CD4-positive, CD25-positive, alpha-beta regulatory T cell (primary cell): ENCODE measurements around the gene SPSB2. TPM values are rescaled to one million over a fixed set of nuclear protein-coding genes. Genes with fewer than 3 reads are reported as not detected.
"Not testable (repeated sequence)": the region's sequence is repeated elsewhere in the genome, so short reads cannot be mapped to it uniquely, and the experiment has no call there.

Experiments used
- ATAC-seq, 2 donors: fragments of 150-1000 bp; cut with Tn5 transposase; one replicate each; pipeline ENCODE4 v1.10.0; 2021; ENCODE audit warnings: low read depth in 2 of 2, moderate number of reproducible peaks in 2 of 2, moderate library complexity in 1 of 2
- DNase-seq, 3 donors: peaks; one replicate each; pipeline versions ENCODE4 v3.0.0 to v3.0.0-alpha.2; 2012 to 2022; ENCODE audit warnings: mixed read lengths in 1 of 3
- H3K27ac ChIP-seq: one replicate; pipeline ENCODE4 v1.7.0; 2013; ENCODE audit warnings: mild to moderate bottlenecking, low read length; ENCODE audit not compliant: insufficient read depth, poor library complexity, severe bottlenecking
- H3K27me3 ChIP-seq: one replicate; pipeline ENCODE4 v1.7.0; 2013; ENCODE audit warnings: low read length; ENCODE audit not compliant: control insufficient read depth, insufficient read depth
- H3K36me3 ChIP-seq: one replicate; pipeline ENCODE4 v1.7.0; 2013; ENCODE audit warnings: mild to moderate bottlenecking, low read length, moderate library complexity; ENCODE audit not compliant: control insufficient read depth, insufficient read depth
- H3K4me1 ChIP-seq: 2 replicates; pipeline ENCODE4 v1.7.0; 2013; ENCODE audit warnings: mild to moderate bottlenecking, low read length; ENCODE audit not compliant: insufficient read depth, control insufficient read depth, poor library complexity, severe bottlenecking
- H3K4me3 ChIP-seq: one replicate; pipeline ENCODE4 v1.7.0; 2013; ENCODE audit warnings: low read depth, mild to moderate bottlenecking, low read length, moderate library complexity
- H3K9me3 ChIP-seq, 2 experiments: 1 replicate in 1 of 2; 2 replicates in 1 of 2; pipeline ENCODE4 v1.7.0; 2013; ENCODE audit warnings: low read length in 2 of 2, mild to moderate bottlenecking in 1 of 2, moderate library complexity in 1 of 2; ENCODE audit not compliant: control insufficient read depth in 2 of 2
- H3K27ac Mint-ChIP-seq, 3 donors: one replicate each; pipeline ENCODE4 v1.8.0; 2020 to 2022; ENCODE audit warnings: mild to moderate bottlenecking in 3 of 3, mixed read lengths in 3 of 3, moderate library complexity in 2 of 3
- H3K27me3 Mint-ChIP-seq: one replicate; pipeline ENCODE4 v1.8.0; 2022; ENCODE audit warnings: mild to moderate bottlenecking, mixed read lengths
- H3K36me3 Mint-ChIP-seq: one replicate; pipeline ENCODE4 v1.8.0; 2020; ENCODE audit warnings: mixed read lengths
- H3K4me1 Mint-ChIP-seq, 4 donors: one replicate each; pipeline ENCODE4 v1.8.0; 2020 to 2022; ENCODE audit warnings: mixed read lengths in 4 of 4, mild to moderate bottlenecking in 1 of 4
- H3K4me3 Mint-ChIP-seq, 4 donors: one replicate each; pipeline ENCODE4 v1.8.0; 2020 to 2022; ENCODE audit warnings: mild to moderate bottlenecking in 4 of 4, mixed read lengths in 4 of 4, moderate library complexity in 3 of 4
- H3K9me3 Mint-ChIP-seq, 7 donors: one replicate each; pipeline ENCODE4 v1.8.0; 2020 to 2022; ENCODE audit warnings: mixed read lengths in 7 of 7, mild to moderate bottlenecking in 3 of 7, moderate library complexity in 2 of 7
- polyA plus RNA-seq, 4 donors: library from polyadenylated mRNA; unstranded; fragments of 300-500 nt; fragmentation: Illumina TruSeq; gene quantifications; one replicate each; pipeline ENCODE4 v1.2.3, GENCODE V29; 2021
- total RNA-seq: library from RNA; stranded (reverse); gene quantifications from one replicate; pipeline ENCODE4 v1.2.3, GENCODE V29; 2022

Gene SPSB2
- total and polyA plus RNA-seq, 5 donors from 2014 or later: 8.0 to 19.2 (median 12.4) TPM

DNA sequence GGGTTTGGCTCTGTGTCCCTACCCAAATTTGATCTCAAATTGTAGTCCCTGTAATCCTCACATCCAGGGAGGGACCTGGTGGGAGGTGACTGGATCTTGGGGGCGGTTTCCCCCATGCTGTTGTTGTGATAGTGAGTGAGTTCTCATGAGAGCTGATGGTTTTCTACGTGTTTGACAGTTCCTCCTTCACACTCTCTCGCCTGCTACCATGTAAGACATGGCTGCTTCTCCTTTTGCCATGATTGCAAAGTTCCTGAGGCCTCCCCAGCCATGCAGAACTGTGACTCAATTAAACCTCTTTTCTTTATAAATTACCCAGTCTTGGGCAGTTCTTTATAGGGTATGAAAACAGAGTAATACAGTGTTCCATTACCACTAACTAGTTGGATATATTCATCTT, 21.2 kb upstream of the SPSB2 start:
- no peaks in the 10 kb centered on the region for H3K9me3 ChIP-seq
- Mint-ChIP-seq H3K27me3 (no peaks in the 10 kb centered on the region), H3K9me3 (no peaks in the 10 kb centered on the region), H3K27ac (no peak overlapping the region), H3K4me1 (peaks cover 4 to 19% (median 12%) of the 10 kb centered on the region in 4 donors), H3K4me3 (peak overlapping the region in 1 of 4 donors; percentile 71), H3K36me3 (no peaks in the 10 kb centered on the region)
- H3K27me3 ChIP-seq: no peaks in the 10 kb centered on the region
- no peak for DNase-seq
- peaks cover 12% of the 10 kb centered on the region for H3K4me1 ChIP-seq
- no peaks in the 10 kb centered on the region for H3K36me3 ChIP-seq
- no peak overlapping the region for H3K4me3 ChIP-seq
- H3K27ac ChIP-seq: no peak overlapping the region
- no peak for ATAC-seq

DNA sequence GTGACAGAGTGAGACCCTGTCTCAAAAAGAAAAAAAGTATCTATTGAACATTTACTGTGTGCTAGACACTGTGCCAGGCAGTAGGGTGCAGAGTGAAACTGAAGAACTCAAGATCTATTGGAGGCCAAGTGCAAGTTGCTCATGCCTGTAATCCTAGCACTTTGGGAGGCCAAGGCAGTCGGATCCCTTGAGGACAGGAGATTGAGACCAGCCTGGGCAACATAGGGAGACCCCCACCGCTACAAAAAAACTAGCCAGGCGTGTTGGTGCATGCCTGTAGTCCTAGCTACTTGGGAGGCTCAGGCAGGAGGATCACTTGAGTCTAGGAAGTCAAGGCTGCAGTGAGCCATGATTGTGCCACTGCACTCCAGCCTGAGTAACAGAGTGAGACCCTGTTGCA, 19.6 kb upstream of the SPSB2 start:
- not testable (repeated sequence) for DNase-seq, H3K36me3 Mint-ChIP-seq, H3K27me3 ChIP-seq, H3K36me3 ChIP-seq, H3K9me3 ChIP-seq, H3K9me3 Mint-ChIP-seq, H3K27me3 Mint-ChIP-seq, H3K4me3 ChIP-seq, H3K27ac ChIP-seq, ATAC-seq
- peak overlapping the region in 3 of 4 donors; percentile 7 to 86 (median 41) for H3K4me3 Mint-ChIP-seq
- H3K27ac Mint-ChIP-seq: peak overlapping the region in 1 of 3 donors; percentile 91
- peaks cover 12% of the 10 kb centered on the region for H3K4me1 ChIP-seq
- H3K4me1 Mint-ChIP-seq: peaks cover 4 to 19% (median 12%) of the 10 kb centered on the region in 4 donors

DNA sequence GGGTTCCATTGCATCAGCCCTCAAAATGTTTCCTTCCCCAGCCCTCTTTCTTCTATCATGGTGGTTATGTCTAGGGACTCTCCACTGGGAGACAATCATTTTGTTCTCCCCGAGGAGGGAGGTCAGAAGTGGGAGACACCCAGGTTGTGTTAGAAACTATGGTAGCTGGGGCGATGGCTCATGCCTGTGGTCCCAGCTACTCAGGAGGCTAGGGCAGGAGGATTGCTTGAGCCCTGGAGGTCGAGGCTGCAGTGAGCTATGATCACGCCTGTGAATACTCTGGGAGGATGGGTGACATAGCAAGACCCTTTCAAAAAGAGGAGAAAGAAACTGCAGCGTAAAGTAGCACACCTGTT, 18.5 kb upstream of the SPSB2 start:
- no peak for DNase-seq
- H3K9me3 Mint-ChIP-seq: no peaks in the 10 kb centered on the region

DNA sequence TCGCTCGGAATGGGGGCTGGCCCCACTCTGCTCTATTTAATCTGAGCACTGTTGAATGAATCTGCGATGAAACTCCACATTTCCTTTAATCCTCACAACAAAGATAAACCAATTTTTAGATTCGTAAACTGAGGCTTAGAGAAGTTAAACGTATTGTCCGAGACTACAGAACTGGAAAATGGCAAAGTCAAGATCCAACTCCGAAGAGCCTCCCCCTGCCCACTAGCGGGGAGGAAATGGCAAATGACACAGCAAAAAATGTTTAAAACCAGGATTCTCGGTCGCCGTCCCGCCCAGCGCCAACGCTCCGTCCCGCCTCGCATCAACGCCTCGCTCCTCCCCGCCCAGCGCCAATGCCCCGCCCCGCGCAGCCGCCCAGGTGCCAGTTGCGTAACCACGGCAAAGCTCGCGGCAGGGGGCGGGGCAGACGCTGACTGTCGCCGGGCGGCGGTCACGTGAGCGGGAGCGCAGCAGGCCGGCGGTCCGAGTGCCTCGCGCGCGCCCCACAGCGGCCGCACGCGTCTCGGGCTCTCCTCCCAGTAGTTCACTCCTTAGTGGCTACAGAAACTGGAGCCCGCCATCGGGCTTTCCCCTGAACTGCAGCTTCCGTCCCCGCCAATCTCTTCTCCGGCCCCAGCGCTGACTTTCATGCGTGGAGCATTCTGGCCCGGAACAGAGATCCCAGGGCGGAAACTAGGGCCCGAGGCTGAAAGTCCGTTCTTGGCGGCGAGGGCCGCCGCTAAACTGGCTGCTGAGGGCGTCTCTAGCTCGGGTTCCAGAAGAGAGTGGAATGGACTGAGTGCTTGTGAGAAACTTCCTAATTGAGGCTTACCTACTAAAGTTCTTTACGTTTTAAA, 17.9 kb upstream of the SPSB2 start:
- H3K27me3 ChIP-seq: no peaks in the 10 kb centered on the region
- H3K4me3 ChIP-seq: peak overlapping the region; percentile 92
- Mint-ChIP-seq H3K9me3 (no peaks in the 10 kb centered on the region), H3K36me3 (no peaks in the 10 kb centered on the region), H3K27ac (peak overlapping the region; percentile 60 to 95 (median 91)), H3K27me3 (no peaks in the 10 kb centered on the region), H3K4me3 (peak overlapping the region; percentile 85 to 97 (median 86)), H3K4me1 (peaks cover 4 to 19% (median 12%) of the 10 kb centered on the region in 4 donors)
- H3K9me3 ChIP-seq: no peaks in the 10 kb centered on the region
- ATAC-seq: peak; percentile 96 to 97
- no peaks in the 10 kb centered on the region for H3K36me3 ChIP-seq
- peak; percentile 98 for DNase-seq
- peaks cover 12% of the 10 kb centered on the region for H3K4me1 ChIP-seq
- peak overlapping the region; percentile 93 for H3K27ac ChIP-seq

More for the DNA sequence above, 18.5 kb upstream of the SPSB2 start:
- peak overlapping the region; percentile 17 to 95 (median 91) for H3K27ac Mint-ChIP-seq
- no peaks in the 10 kb centered on the region for H3K36me3 Mint-ChIP-seq
- no peak for ATAC-seq
- Histone ChIP-seq H3K36me3 (no peaks in the 10 kb centered on the region), H3K9me3 (no peaks in the 10 kb centered on the region), H3K4me3 (peak overlapping the region; percentile 92), H3K27ac (peak overlapping the region; percentile 93), H3K4me1 (peaks cover 12% of the 10 kb centered on the region), H3K27me3 (no peaks in the 10 kb centered on the region)
- H3K27me3 Mint-ChIP-seq: no peaks in the 10 kb centered on the region
- H3K4me1 Mint-ChIP-seq: peaks cover 4 to 19% (median 12%) of the 10 kb centered on the region in 4 donors
- peak overlapping the region; percentile 85 to 97 (median 86) for H3K4me3 Mint-ChIP-seq

DNA sequence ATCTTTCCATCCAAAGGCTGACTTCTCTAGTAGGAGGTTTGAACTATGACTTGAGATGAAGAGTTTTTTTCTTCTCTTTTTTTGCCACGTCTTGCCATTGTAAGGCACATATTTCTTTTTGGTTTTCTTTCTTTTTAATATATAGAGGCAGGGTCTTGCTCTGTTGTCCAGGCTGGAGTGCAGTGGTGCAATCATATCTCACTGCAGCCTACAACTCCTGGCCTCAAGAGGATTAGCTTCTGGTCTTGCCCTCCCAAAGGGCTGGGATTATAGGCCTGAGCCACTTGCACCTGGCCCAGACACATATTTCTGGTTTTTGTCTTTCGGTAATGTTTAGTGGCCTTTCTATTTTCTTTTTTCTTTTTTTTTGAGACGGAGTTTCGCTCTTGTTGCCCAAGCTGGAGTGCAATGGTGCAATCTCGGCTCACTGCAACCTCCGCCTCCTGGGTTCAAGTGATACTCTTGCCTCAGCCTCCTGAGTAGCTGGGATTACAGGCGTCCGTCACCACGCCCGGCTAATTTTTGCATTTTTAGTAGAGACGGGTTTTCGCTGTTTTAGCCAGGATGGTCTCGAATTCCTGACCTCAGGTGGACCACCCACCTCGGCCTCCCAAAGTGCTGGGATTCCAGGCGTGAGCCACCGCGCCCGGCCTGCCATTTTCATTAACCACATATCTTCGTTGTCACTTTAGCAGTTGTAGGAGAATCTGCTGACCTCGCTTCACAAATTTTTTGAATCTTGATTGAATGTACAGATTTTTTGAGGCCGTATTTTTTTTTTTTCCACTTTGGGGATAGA, 16.9 kb upstream of the SPSB2 start:
- not testable (repeated sequence) for H3K9me3 ChIP-seq, DNase-seq, H3K27me3 ChIP-seq, H3K36me3 Mint-ChIP-seq, ATAC-seq, H3K9me3 Mint-ChIP-seq, H3K36me3 ChIP-seq, H3K27me3 Mint-ChIP-seq
- Histone ChIP-seq H3K4me1 (peaks cover 12% of the 10 kb centered on the region), H3K4me3 (peak overlapping the region; percentile 86), H3K27ac (peak overlapping the region; percentile 93)
- Mint-ChIP-seq H3K4me3 (peak overlapping the region; percentile 43 to 86 (median 82)), H3K4me1 (peaks cover 4 to 21% (median 12%) of the 10 kb centered on the region in 4 donors), H3K27ac (peak overlapping the region; percentile 60 to 95 (median 91))

DNA sequence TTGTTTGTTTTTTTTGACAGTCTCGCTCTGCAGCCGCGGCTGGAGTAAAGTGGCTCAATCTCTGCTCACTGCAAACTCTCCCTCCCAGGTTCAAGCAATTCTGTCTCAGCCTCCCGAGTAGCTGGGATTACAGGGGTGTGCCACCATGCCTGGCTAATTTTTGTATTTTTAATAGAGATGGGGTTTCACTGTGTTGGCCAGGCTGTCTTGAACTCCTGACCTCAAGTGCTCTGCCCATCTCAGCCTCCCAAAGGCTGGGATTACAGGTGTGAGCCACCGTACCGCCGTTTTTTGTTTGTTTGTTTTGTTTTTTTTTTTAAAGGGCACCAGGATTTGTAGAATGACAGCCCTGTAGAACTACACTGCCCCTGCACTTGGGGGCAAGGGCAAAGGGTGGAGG, 15.7 kb upstream of the SPSB2 start:
- not testable (repeated sequence) for H3K27me3 Mint-ChIP-seq, H3K4me3 ChIP-seq, H3K27me3 ChIP-seq, DNase-seq, H3K27ac Mint-ChIP-seq, H3K36me3 ChIP-seq, H3K9me3 Mint-ChIP-seq, H3K4me3 Mint-ChIP-seq, ATAC-seq, H3K9me3 ChIP-seq, H3K36me3 Mint-ChIP-seq, H3K27ac ChIP-seq
- peaks cover 4 to 23% (median 10%) of the 10 kb centered on the region in 4 donors for H3K4me1 Mint-ChIP-seq
- peaks cover 12% of the 10 kb centered on the region for H3K4me1 ChIP-seq

DNA sequence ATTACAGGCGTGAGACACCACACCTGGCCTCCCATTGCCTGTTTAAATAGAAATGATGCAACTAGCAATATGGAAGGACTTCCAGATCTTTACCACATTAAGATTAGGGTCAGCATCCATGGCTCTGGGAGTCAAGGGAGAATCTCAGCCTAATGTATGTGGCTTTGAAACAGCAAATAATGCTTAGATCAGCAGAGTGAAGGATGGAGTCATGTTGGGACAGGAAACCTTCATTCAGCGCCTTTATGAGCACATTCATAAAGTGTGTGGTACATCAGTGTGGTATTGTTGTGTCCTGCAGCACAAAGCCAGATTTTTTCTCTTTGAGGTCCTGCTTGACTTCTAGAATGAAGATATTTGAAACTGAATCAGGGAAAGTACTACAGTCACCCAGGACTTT, 15.3 kb upstream of the SPSB2 start:
- Mint-ChIP-seq H3K27me3 (no peaks in the 10 kb centered on the region), H3K36me3 (peaks cover 7% of the 10 kb centered on the region), H3K27ac (no peak overlapping the region), H3K4me1 (peaks cover 4 to 23% (median 10%) of the 10 kb centered on the region in 4 donors), H3K4me3 (peak overlapping the region in 1 of 4 donors; percentile 19), H3K9me3 (no peaks in the 10 kb centered on the region)
- Histone ChIP-seq H3K4me3 (no peak overlapping the region), H3K27me3 (no peaks in the 10 kb centered on the region), H3K36me3 (peaks cover 6% of the 10 kb centered on the region), H3K9me3 (no peaks in the 10 kb centered on the region), H3K4me1 (peaks cover 12% of the 10 kb centered on the region), H3K27ac (no peak overlapping the region)
- ATAC-seq: no peak
- no peak for DNase-seq
